Stimulated activated CD4-positive, alpha-beta T cell treated with anti-CD3 and anti-CD28 coated beads, TNF-alpha, amount 100 ng/mL, for 4 hours (primary cell): ENCODE results near the gene COX7A2L.
"Not testable (repeated sequence)": the region's sequence is repeated elsewhere in the genome, so short reads cannot be mapped to it uniquely, and the experiment has no call there.

Experiments
- DNase-seq, 3 experiments: peaks; one replicate each; pipeline ENCODE4 v3.0.0-alpha.2; 2020; ENCODE audit warnings: low read depth in 3 of 3

The COX7A2L gene

GRCh38 chr2:42360890-42361727 is at the start of gene COX7A2L:
Gene COX7A2L, minus strand, starts transcription at chr2:42361217. Its CDS starts 56 bp downstream, at chr2:42361161.
- peak; percentile 94 to 95 (median 94) for DNase-seq

- DNase-seq: no peak
These were observed 47.0 kb upstream of the COX7A2L start for GRCh38 chr2:42408009-42408408.

- DNase-seq: no peak
These were observed 46.5 kb upstream of the COX7A2L start for GRCh38 chr2:42407476-42407875.

GRCh38 chr2:42404676-42405075 is 43.7 kb upstream of the COX7A2L start:
- no peak for DNase-seq

GRCh38 chr2:42401773-42402172 is 40.8 kb upstream of the COX7A2L start:
- DNase-seq: no peak

GRCh38 chr2:42398052-42398451 is 37.0 kb upstream of the COX7A2L start:
- DNase-seq: not testable (repeated sequence)

- DNase-seq: not testable (repeated sequence)
These were observed 32.3 kb upstream of the COX7A2L start for GRCh38 chr2:42393320-42393719.

- no peak for DNase-seq
These were observed 31.2 kb upstream of the COX7A2L start for GRCh38 chr2:42392191-42392590.

- DNase-seq: no peak
These were observed 29.5 kb upstream of the COX7A2L start for GRCh38 chr2:42390401-42390969.

GRCh38 chr2:42386682-42387081 is 25.7 kb upstream of the COX7A2L start:
- no peak for DNase-seq

GRCh38 chr2:42385225-42385624 is 24.2 kb upstream of the COX7A2L start:
- DNase-seq: no peak

- DNase-seq: no peak
These were observed 23.0 kb upstream of the COX7A2L start for GRCh38 chr2:42383855-42384530.

GRCh38 chr2:42382144-42382543 is 21.1 kb upstream of the COX7A2L start:
- DNase-seq: no peak

GRCh38 chr2:42380026-42380425 is 19.0 kb upstream of the COX7A2L start:
- not testable (repeated sequence) for DNase-seq

GRCh38 chr2:42378415-42378814 is 17.4 kb upstream of the COX7A2L start:
- no peak for DNase-seq

- DNase-seq: no peak
These were observed 15.7 kb upstream of the COX7A2L start for GRCh38 chr2:42376758-42377157.

- DNase-seq: no peak
These were observed 11.6 kb upstream of the COX7A2L start for GRCh38 chr2:42372474-42373200.

GRCh38 chr2:42371611-42372473 is 10.8 kb upstream of the COX7A2L start:
- DNase-seq: no peak

- DNase-seq: no peak
These were observed 8.7 kb upstream of the COX7A2L start for GRCh38 chr2:42369532-42370229.

- DNase-seq: no peak
These were observed 8.0 kb upstream of the COX7A2L start for GRCh38 chr2:42368817-42369531.
